Stimulated activated CD8-positive, alpha-beta memory T cell treated with anti-CD3 and anti-CD28 coated beads, Interleukin-15, amount 100 ng/mL, for 4 hours (primary cell): ENCODE measurements around the gene ATP6V1B1.

ENCODE experiments used
- DNase-seq, 2 donors: peaks; one replicate each; pipeline ENCODE4 v3.0.0-alpha.2; 2020; ENCODE audit warnings: low read depth in 2 of 2

Gene ATP6V1B1

GRCh38 chr2:70926042-70926441, 9.7 kb upstream of the ATP6V1B1 start:
- DNase-seq, result no peak

DNA sequence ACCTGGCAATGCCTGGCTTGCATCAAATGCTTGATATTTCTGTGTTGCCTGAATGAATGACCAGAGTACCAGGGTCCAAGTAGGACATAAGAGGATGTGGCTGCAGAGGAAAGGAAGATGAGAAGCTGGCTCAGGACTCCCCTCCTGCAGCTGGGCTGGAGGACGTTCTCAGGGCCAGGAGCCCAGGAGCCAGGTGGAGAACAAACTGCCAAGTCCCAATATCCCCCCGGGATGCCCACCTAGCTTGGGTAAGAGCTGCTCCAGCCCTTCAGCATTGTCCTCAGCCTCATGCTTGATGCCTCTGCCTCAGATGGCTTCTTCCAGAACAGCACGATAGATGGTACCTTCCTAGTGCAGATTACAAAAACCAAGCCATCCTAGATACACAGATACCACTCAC, 8.6 kb upstream of the ATP6V1B1 start:
- DNase-seq, result no peak

- DNase-seq, result no peak
These were observed 8.1 kb upstream of the ATP6V1B1 start for GRCh38 chr2:70927641-70928040.

- DNase-seq, result no peak
These were observed 7.3 kb upstream of the ATP6V1B1 start for GRCh38 chr2:70928366-70928765.

- DNase-seq, result no peak
These were observed 5.0 kb upstream of the ATP6V1B1 start for GRCh38 chr2:70930371-70931329.

DNA sequence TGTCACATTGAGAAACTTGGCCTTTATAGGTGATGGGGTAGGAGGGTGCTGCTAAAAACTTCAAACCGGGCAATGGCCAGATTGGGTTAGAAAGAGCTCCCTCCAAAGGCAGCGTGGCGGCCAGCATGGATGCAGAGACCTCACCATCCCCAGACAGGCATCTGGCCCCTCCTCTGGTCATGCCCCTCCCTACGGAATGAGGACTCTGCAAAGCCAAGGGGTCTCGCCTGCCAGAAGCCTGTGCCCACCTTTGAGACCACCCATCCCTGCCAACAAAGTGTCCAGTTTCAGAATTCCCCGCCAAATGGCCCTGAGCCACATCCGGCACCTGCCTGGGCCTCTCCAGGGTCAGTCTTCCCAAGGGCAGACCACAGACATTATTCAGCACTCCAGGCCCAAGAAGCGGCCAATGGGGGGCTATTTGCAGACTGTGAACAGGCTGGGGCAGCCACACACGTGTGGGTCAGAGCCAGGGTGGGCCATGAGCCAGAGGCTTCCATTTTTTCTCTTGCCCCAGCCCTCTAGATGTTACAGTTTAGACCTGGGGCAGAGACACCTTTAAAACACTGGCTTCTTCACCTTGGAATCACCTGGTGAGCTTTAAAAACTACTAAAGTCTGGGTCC, 4.2 kb upstream of the ATP6V1B1 start:
- DNase-seq, result no peak

DNA sequence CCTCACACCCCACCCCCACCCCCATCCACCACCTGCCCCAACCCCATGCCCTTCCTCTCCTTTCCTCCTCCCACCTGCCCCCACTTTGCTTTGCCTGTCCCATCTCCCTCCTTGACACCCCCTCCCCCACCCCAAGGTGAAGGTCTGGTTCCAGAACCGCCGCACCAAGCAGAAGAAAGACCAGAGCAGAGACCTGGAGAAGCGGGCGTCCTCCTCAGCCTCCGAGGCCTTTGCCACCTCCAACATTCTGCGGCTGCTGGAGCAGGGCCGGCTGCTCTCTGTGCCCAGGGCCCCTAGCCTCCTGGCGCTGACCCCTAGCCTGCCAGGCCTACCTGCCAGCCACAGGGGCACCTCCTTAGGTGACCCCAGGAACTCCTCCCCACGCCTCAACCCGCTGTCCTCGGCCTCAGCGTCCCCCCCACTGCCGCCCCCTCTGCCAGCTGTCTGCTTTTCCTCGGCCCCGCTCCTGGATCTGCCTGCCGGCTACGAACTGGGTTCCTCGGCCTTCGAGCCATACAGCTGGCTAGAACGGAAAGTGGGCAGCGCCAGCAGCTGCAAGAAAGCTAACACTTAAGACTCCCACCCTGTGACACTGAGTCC, 3.0 kb upstream of the ATP6V1B1 start:
- DNase-seq, result no peak

DNA sequence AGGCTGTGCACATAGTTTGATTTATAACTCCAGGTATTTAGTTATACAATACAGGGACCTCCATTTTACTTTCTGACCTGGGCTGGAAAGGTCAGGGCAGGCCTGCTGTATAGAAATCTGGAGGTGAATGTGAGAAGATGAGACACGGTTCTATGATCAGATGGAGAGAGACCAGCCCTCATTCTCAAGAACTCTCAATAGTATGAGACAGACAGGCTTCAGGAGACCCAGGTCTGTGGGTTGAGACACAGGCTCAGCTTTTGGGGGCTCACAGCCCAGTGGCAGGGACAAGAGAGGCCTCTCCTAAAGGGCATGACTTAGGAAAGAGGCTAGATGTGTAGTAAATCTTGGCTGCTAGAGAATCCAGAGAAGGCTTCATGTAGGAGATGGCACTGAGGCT, 719 bp upstream of the ATP6V1B1 start:
- DNase-seq, result no peak

GRCh38 chr2:70936165-70936978, 672 bp downstream of the ATP6V1B1 start:
- DNase-seq, result no peak

DNA sequence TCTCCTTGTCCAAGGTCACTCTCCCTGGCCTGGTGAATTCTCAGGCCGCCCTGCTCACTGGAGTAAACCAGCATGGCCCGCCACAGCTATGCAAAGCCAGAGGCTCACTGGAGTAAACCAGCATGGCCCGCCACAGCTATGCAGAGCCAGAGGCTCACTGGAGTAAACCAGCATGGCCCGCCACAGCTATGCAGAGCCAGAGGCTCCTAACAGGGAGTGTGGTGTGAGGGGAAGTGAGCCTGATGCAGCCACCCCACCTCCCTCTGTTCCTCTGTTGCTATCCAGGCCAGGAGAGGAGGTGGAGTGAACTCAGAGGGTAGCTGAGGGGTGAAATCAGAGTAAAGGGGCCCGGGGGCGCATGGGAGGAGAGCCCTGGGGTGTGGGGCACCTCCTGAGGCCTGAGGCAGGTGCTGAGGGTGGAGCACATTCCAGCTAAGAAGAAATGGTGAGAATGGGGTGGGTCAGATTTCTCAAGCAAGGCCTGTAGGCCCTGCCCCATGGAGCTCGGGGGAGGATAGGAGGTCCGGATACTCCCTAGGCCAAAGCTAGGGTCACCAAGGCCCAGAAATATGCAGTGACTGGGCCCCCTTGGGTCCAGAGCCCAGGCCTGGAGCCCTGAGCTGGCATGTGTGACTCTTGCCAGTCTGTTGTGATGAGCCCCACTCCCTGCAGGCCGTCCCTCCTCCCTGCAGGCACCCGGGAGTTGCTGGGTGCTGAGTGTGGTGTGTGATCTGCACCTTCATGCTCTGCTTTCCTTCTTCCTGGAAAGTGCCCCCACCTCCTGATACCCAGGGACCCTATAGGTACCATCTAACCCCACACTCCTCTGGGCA, 1.5 kb downstream of the ATP6V1B1 start:
- DNase-seq, result no peak

DNA sequence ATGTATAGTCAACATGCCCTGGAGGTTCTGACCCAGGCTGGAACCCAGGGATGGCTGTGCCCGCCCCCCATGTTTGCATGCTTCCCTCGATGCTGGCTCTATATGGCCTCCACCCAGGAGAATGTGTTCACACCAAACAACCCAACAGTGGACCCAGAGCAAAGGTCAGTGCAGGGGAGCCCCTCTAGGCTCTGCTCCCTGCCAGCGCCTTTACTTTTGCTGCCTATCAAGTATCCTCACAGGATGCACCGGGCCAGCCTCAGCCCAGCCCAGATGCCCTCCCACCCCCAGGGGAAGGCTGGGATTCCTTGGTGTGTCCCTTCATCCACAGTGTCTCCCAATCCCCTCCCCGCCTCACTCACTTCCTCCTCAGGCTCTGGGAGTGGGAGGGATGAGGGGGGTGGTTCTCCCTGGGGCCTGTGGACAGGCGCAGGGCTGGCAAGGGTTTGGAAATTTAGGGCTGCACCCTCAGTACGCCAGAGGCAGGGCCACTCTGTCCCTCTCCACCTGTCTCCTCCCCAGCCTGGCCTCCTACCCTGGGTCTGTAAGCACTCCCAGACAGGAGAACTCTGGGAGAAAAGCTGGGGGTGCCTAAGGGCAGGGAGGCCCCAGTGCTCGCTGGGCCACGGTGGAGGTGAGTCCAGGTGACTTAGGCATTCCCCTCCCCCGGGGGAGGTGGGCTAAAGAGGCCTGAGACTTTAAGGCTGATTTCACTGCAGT, 2.3 kb downstream of the ATP6V1B1 start:
- DNase-seq, result no peak

DNA sequence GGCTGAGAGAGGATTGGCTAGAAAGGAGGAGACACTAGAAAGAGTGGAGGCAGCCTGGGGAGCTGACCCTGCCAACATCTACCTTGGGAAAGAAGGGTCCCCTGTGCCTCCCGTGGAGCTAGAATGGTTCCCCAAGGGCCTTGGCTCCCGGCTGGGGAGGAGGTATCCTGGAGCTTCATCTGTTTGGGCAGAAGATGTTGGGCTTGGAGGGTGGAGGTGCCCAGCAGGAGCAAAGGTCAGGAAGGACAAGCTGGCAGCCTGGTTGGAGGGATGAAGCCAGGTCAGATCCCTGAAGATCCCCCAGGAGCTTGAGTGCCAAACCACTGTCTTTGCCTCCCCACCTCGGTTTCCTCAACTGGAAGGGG, 2.9 kb downstream of the ATP6V1B1 start:
- no peak for DNase-seq

- no peak for DNase-seq
These were observed 3.5 kb downstream of the ATP6V1B1 start for GRCh38 chr2:70939001-70939838.

DNA sequence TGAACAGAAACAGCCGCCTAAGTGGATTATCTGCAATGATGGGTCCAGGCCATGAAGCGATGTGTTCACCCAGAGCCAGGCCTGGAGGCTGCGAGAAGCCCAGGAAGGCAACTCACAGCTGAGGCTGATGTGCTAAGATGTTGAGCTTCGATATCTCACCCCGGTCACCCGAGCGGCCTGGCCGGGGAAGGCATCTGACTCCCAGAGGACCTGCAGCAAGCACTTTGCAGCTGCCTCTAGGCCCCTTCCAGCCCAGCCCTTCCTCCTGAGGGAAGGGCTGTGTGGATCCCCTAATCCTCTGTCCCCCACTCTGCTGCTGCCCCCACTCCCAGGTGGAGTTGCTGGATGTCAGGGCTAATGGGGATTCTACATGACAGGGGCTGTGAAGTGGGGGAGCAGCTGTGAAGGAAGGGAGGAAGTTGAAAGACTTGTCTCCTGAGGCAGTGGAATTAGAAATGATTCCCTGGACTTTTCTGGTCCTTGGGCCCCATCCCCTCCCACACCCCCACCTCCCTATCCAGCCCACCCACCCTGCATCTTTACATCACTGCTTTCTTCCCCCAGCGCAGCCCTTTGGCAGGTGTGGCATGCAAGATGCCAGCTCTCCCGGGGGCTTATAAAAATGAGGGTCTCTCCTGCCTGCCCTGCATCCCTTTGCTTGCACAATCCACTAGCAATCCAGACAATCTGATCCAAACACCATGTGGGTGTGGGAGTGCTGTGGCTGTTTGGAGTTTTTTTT, 4.3 kb downstream of the ATP6V1B1 start:
- DNase-seq, result no peak

DNA sequence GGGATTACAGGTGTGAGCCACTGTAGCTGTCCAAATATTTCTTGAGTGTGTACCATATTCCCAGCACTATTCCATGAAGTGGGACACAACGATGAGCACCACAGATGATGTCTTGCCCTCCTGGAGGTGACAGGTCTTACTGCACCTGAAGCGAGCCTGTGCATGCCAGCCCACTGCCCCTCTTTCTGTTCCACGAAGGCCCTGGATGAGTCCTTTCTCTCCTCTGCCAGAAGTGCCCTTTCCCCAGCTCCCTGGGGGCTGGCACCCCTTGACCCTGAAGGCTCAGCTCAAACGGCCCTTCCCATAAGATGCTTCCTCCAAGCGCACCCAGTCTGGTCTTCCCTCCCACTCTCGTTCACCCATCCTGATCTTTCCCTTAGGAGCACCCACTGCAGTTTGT, 5.5 kb downstream of the ATP6V1B1 start:
- DNase-seq, result no peak

DNA sequence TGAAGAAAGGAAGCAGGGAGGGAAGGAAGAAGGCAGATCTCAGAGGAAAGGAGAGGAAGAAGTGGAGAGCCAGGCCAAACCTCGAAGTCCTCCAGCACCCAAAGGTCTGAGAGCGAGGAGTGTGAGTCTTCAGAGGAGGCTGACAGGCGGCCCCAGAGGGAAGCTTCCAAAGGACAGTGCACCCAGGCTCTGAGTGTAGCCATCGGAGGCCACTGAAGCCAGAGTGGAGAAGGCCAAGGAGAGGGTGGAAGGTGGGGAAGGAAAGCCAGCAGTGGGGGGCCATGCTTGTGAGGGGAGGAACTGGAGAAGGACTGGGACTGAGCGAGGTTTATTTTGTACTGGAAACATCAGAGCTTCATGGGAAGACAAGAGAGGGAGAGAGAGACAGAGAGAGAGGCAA, 6.0 kb downstream of the ATP6V1B1 start:
- no peak for DNase-seq

DNA sequence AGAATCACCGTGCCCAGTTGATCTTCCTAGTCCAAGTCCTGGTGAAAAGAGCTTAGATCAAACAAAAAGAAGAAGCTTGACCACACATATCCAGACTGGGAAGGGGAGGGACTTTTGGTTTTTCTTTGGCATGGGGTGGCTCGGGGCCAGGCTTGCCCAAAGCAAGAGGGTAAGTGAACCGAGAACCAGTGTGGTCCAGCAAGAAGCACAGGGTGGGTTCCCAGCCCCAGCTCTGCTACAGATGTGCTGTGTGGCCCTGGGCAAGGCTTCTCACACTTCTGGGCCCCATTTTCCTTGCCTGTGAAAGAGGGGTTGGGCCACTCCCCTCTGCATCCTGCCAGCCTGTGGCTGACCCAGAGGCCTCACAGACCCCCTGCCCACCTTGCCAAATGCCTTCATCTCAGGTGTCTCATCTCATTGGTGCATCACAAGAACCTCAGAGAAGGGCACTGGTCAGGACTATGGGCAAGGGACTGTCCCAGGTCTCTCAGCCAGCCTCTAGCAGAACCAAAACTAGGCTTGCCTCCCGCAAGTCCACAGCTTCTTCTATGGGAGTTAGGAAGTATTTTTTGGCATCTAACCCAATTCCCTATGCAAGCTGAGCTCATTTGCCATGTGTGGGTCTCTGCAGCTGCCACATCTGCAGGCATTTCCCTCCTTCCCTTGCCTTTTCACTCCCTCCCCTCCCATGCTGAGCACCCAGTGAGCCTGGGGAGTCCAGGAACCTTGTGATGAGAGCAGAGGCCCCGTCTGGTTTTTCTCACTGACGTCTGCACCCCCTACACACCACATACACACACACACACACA, 6.9 kb downstream of the ATP6V1B1 start:
- DNase-seq, result no peak
